GM12874 (cell line): ENCODE results near the gene CYB5R4.

Source experiments
- TF ChIP-seq, protein P1 (sequence below): IDR thresholded peaks from 2 replicates; pipeline ENCODE4 v1.5.1; 2011; ENCODE audit warnings: low read depth, mild to moderate bottlenecking, control low read depth, low read length, moderate library complexity; ENCODE audit not compliant: insufficient read depth

CYB5R4 gene

DNA sequence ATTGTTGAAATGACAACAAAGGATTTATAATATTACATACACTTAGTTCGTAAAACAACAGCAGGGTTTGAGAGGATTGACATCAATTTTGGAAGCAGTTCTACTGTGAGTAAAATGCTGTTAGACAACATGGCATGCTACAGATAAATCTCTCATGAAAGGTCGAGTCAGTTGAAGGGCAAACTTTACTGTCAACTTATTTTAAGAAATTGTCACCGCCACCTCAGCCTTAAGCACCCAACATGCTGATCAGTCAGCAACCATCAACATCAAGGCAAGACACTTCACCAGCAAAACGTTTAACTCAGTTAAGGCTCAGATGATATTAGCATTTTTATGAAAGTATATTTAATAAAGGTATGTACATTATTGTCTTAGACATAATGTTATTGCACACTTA, 31.0 kb downstream of the CYB5R4 start:
- TF ChIP-seq, protein P1, sequence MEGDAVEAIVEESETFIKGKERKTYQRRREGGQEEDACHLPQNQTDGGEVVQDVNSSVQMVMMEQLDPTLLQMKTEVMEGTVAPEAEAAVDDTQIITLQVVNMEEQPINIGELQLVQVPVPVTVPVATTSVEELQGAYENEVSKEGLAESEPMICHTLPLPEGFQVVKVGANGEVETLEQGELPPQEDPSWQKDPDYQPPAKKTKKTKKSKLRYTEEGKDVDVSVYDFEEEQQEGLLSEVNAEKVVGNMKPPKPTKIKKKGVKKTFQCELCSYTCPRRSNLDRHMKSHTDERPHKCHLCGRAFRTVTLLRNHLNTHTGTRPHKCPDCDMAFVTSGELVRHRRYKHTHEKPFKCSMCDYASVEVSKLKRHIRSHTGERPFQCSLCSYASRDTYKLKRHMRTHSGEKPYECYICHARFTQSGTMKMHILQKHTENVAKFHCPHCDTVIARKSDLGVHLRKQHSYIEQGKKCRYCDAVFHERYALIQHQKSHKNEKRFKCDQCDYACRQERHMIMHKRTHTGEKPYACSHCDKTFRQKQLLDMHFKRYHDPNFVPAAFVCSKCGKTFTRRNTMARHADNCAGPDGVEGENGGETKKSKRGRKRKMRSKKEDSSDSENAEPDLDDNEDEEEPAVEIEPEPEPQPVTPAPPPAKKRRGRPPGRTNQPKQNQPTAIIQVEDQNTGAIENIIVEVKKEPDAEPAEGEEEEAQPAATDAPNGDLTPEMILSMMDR, result no peak

DNA sequence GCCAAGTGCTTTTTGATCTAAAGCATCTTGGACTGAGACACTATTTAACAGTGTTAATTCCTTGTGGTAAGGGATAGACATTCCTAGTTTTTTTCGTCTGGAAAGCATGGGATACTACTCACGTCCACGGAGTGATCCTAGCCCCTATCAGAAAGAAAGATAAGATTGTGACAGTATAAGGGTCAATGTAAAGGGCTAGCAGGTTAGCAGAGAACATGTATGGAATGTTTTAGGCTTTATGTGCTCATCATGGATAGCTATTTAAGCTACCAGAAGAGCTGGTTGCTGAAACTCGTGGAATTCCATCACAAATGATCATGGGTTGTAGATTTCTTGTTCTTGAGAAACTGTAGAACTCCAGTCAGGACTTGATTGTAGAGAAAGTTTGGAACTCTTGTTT, 32.1 kb downstream of the CYB5R4 start:
- TF ChIP-seq, protein P1, result no peak

DNA sequence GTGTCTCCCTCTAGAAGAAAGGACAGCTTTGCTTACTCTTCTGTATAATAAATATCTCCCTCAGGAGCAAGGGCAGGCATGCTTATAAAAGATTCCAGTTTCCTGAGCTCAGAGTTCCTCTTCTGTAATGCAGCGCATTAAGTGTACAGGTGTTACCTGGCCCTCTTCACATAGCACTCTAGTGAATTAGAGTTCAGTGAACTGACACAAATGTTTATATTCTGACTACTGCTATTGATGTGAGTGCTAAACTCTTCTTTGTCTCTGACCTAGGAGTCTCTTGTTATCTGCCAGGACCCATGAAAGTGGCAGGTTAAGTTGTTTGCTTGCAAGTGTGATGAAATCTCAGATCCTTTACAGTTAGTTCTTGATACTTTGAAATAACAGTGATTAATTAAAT, 33.5 kb downstream of the CYB5R4 start:
- TF ChIP-seq, protein P1, result no peak

DNA sequence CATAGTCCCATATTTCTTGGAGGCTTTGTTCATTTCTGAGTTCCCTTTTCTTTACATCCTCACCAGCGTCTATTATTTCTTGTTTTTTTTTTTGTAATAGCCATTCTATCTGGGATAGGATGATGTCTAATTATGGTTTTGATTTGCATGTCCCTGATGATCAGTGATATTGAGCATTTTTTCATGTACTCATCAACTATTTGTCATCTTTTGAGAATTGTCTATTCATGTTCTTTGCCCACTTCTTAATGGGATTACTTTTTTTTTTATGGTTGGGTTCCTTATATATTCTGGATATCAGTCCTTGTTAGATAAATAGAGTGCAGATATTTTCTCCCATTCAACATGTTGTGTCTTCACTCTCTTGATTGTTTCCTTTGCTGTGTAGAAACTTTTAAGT, 42.1 kb downstream of the CYB5R4 start:
- TF ChIP-seq, protein P1, result no peak

DNA sequence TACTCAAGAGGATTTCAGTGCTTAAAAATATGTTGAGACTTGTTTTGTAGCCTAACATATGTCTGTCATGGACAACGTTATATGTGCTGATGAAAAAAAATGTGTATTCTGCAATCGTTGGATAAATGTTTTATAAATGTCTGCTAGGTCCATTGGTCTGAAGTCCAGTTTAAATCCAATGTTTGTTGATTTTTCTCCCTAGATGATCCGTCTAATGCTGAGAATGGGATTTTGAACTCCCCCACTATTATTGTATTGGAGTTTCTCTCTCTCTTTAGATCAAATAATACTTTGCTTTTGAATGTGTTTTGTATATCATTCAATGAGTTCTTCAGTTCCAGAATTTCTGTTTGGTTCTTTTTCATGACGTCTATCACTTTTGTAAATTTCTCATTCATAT, 44.9 kb downstream of the CYB5R4 start:
- TF ChIP-seq, protein P1, result no peak

DNA sequence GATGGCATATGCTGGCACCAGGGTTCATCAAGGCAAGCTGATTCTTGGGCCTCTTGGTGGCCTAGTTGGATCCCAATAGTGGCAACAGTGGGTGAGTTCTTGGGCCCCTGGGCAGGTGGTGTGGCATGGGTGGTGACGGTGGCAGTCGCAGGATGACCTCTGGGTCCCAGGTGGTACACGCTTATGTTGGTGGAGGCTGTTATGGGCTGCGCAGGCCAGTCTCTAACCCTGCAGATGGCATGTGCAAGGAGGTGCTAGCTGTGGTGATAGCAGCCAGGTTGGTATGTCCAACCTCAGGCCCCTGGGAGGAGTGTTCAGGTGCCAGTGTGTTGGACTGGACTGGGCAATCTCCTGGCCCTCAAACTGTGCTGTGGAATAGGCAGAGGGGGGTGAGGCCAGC, 46.2 kb downstream of the CYB5R4 start:
- TF ChIP-seq, protein P1, result no peak

DNA sequence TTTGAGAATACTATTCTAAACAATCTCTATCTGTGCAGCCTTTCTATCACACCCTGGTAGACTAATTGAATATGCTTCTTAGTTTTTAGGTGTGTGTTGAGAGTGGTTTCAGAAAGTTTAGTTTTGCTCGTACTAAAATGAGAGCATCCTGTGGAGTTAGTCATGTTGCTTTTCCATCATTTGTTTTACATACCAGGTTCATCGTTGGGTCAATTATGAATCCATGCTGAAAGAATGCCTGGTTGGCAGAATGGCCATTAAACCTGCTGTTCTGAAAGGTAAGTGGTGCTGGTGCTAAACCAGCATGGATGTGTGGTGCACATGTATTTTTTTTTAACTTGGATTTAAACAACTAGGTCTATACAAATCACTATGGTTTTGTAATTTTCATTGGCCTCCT, 49.3 kb downstream of the CYB5R4 start:
- TF ChIP-seq, protein P1, result no peak

DNA sequence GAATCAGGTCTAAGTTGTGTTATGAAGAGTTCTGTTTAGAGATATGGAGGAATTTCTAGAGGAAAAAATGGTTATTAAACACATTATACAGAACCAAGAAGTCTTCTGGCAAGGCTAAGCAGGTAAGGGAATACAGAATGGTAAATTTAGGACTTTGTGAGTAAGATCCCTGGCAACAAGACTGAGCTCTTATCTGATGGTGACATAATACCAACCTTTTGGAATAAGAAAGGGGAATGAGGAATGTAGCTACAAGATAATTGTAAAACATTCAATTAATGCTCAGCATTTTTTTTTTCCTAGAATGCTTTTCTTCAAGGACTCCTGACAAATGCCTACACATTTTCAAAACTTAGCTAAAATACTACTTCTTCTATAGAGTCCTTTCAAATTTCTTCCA, 51.8 kb downstream of the CYB5R4 start:
- TF ChIP-seq, protein P1, result no peak
